Body of pancreas (tissue), 4 donors: ENCODE data around the gene TMEM131L.

Experiments
- CTCF ChIP-seq, 7 experiments: fragments of 450-650 bp in 4 of 7; fragments of 200-600 bp in 3 of 7; sonication (generic) in 3 of 7; IDR thresholded peaks; one replicate each; pipeline ENCODE4 v1.5.1; 2016 to 2019; ENCODE audit warnings: antibody characterized with exemption in 7 of 7
- POLR2A ChIP-seq, 3 donors: fragments of 450-650 bp; IDR thresholded peaks; one replicate each; pipeline ENCODE4 v1.6.1; 2016; ENCODE audit warnings: antibody characterized with exemption in 3 of 3, mild to moderate bottlenecking in 2 of 3

GRCh38 chr4:153439831-153440230 is 26.3 kb upstream of the TMEM131L start:
- TF ChIP-seq CTCF (IDR thresholded peaks at IDR 0.05) (no peak), POLR2A (IDR thresholded peaks at IDR 0.05) (no peak)
